H9 (cell line): ENCODE data around the gene CTIF. TPM values are rescaled to one million over a fixed set of nuclear protein-coding genes. Genes with fewer than 3 reads are reported as not detected.

Experiments used
- DNase-seq: peaks from one replicate; pipeline ENCODE4 v3.0.0-alpha.2; 2017
- H2AFZ ChIP-seq: one replicate; pipeline ENCODE4 v1.6.1; 2013; ENCODE audit warnings: mild to moderate bottlenecking, low read length, control low read depth, moderate library complexity
- H2AK5ac ChIP-seq: 2 replicates; pipeline ENCODE4 v1.6.1; 2013; ENCODE audit warnings: low read length, control low read depth, mixed read lengths; ENCODE audit not compliant: insufficient read length
- H2BK120ac ChIP-seq: one replicate; pipeline ENCODE4 v1.6.1; 2013; ENCODE audit warnings: low read depth, mild to moderate bottlenecking, low read length, control low read depth, inconsistent platforms; ENCODE audit not compliant: poor library complexity, severe bottlenecking
- H2BK12ac ChIP-seq: 2 replicates; pipeline ENCODE4 v1.6.1; 2013; ENCODE audit warnings: low read length, control low read depth, mixed read lengths, low read depth; ENCODE audit not compliant: insufficient read length
- H2BK15ac ChIP-seq: 2 replicates; pipeline ENCODE4 v1.6.1; 2013; ENCODE audit warnings: low read depth, low read length, control low read depth
- H2BK20ac ChIP-seq: one replicate; pipeline ENCODE4 v1.6.1; 2013; ENCODE audit warnings: low read depth, mild to moderate bottlenecking, low read length, control low read depth, inconsistent platforms; ENCODE audit not compliant: poor library complexity, severe bottlenecking
- H2BK5ac ChIP-seq: 2 replicates; pipeline ENCODE4 v1.6.1; 2013; ENCODE audit warnings: low read length, control low read depth, mixed read lengths; ENCODE audit not compliant: insufficient read length
- H3K14ac ChIP-seq: 2 replicates; pipeline ENCODE4 v1.6.1; 2013; ENCODE audit warnings: low read length, control low read depth; ENCODE audit not compliant: insufficient read depth
- H3K18ac ChIP-seq: 2 replicates; pipeline ENCODE4 v1.6.1; 2013; ENCODE audit warnings: low read depth, mild to moderate bottlenecking, mixed read lengths, low read length, control low read depth; ENCODE audit not compliant: insufficient read length
- H3K23ac ChIP-seq: 2 replicates; pipeline ENCODE4 v1.6.1; 2013; ENCODE audit warnings: low read length, control low read depth, mixed read lengths, low read depth; ENCODE audit not compliant: insufficient read length
- H3K23me2 ChIP-seq: 2 replicates; pipeline ENCODE4 v1.6.1; 2013; ENCODE audit warnings: low read depth, mild to moderate bottlenecking, mixed read lengths, low read length, control low read depth; ENCODE audit not compliant: insufficient read length, poor library complexity, severe bottlenecking
- H3K27ac ChIP-seq: 2 replicates; pipeline ENCODE4 v1.5.1; 2013; ENCODE audit warnings: low read length, control low read depth, mixed read lengths, low read depth; ENCODE audit not compliant: insufficient read length
- H3K27me3 ChIP-seq: 2 replicates; pipeline ENCODE4 v1.6.1; 2013; ENCODE audit warnings: low read length, control low read depth, inconsistent platforms; ENCODE audit not compliant: insufficient read depth
- H3K4ac ChIP-seq: 2 replicates; pipeline ENCODE4 v1.6.1; 2013; ENCODE audit warnings: low read depth, mild to moderate bottlenecking, control low read depth, inconsistent platforms, low read length, moderate library complexity
- H3K4me1 ChIP-seq: 2 replicates; pipeline ENCODE4 v1.6.1; 2013; ENCODE audit warnings: low read length, control low read depth, inconsistent platforms; ENCODE audit not compliant: insufficient read depth
- H3K4me2 ChIP-seq: 2 replicates; pipeline ENCODE4 v1.6.1; 2013; ENCODE audit warnings: low read length, control low read depth, mixed read lengths; ENCODE audit not compliant: insufficient read length, insufficient read depth
- H3K56ac ChIP-seq: 2 replicates; pipeline ENCODE4 v1.6.1; 2013; ENCODE audit warnings: low read depth, mild to moderate bottlenecking, mixed read lengths, low read length, control low read depth; ENCODE audit not compliant: insufficient read length
- H3K79me1 ChIP-seq: 2 replicates; pipeline ENCODE4 v1.6.1; 2013; ENCODE audit warnings: low read depth, mild to moderate bottlenecking, moderate library complexity, low read length, control low read depth, inconsistent platforms; ENCODE audit not compliant: insufficient read depth, poor library complexity, severe bottlenecking
- H3K79me2 ChIP-seq: 2 replicates; pipeline ENCODE4 v1.6.1; 2013; ENCODE audit warnings: low read length, control low read depth, inconsistent platforms; ENCODE audit not compliant: insufficient read depth
- H3K9ac ChIP-seq: 2 replicates; pipeline ENCODE4 v1.6.1; 2013; ENCODE audit warnings: low read length, control low read depth, mixed read lengths; ENCODE audit not compliant: insufficient read length; ENCODE audit errors: extremely low read depth
- H3K9me3 ChIP-seq: one replicate; pipeline ENCODE4 v1.6.1; 2013; ENCODE audit warnings: low read depth, low read length, inconsistent platforms; ENCODE audit not compliant: control insufficient read depth
- H3T11ph ChIP-seq: one replicate; pipeline ENCODE4 v1.6.1; 2013; ENCODE audit warnings: mild to moderate bottlenecking, low read length, control low read depth, inconsistent platforms
- H4K20me1 ChIP-seq: one replicate; pipeline ENCODE4 v1.6.1; 2013; ENCODE audit not compliant: control insufficient read depth, insufficient read length, insufficient read depth
- H4K5ac ChIP-seq: 2 replicates; pipeline ENCODE4 v1.6.1; 2013; ENCODE audit warnings: low read depth, mild to moderate bottlenecking, mixed read lengths, low read length, control low read depth; ENCODE audit not compliant: insufficient read length
- H4K8ac ChIP-seq: replicated peaks from 2 replicates; pipeline ENCODE4 v1.6.1; 2013; ENCODE audit warnings: low read length, control low read depth, mixed read lengths, low read depth; ENCODE audit not compliant: insufficient read length
- H4K91ac ChIP-seq: 2 replicates; pipeline ENCODE4 v1.6.1; 2013; ENCODE audit warnings: low read depth, mild to moderate bottlenecking, moderate library complexity, mixed read lengths, low read length, control low read depth; ENCODE audit not compliant: insufficient read length
- H3K27ac Mint-ChIP-seq, 3 experiments: 2 replicates in 2 of 3; 3 replicates in 1 of 3; pipeline ENCODE4 v1.8.0; 2020 to 2021; ENCODE audit warnings: mixed read lengths in 3 of 3, mild to moderate bottlenecking in 1 of 3, moderate library complexity in 1 of 3
- H3K27me3 Mint-ChIP-seq: 2 replicates; pipeline ENCODE4 v1.8.0; 2021; ENCODE audit warnings: low read depth, mild to moderate bottlenecking, moderate library complexity, mixed read lengths
- H3K36me3 Mint-ChIP-seq, 3 experiments: 2 replicates in 2 of 3; 3 replicates in 1 of 3; pipeline ENCODE4 v1.8.0; 2020 to 2021; ENCODE audit warnings: low read depth in 3 of 3, mixed read lengths in 3 of 3; ENCODE audit not compliant: insufficient read depth in 1 of 3
- H3K4me1 Mint-ChIP-seq, 2 experiments: 2 replicates each; pipeline ENCODE4 v1.8.0; 2020; ENCODE audit warnings: mixed read lengths in 2 of 2
- H3K4me3 Mint-ChIP-seq, 2 experiments: 2 replicates in 1 of 2; 3 replicates in 1 of 2; pipeline ENCODE4 v1.8.0; 2020 to 2021; ENCODE audit warnings: mild to moderate bottlenecking in 2 of 2, mixed read lengths in 2 of 2, moderate library complexity in 1 of 2
- H3K9me3 Mint-ChIP-seq, 2 experiments: 2 replicates in 1 of 2; 3 replicates in 1 of 2; pipeline ENCODE4 v1.8.0; 2020; ENCODE audit warnings: mild to moderate bottlenecking in 2 of 2, mixed read lengths in 2 of 2, moderate library complexity in 1 of 2
- CTCF ChIP-seq: fragments of 200-600 bp; sonication (generic); conservative IDR thresholded peaks from 3 replicates; pipeline ENCODE4 v1.8.0; 2021; ENCODE audit warnings: antibody characterized with exemption, mild to moderate bottlenecking
- WGBS: extraction: QIAGEN DNeasy Blood & Tissue Kit; methylation state at CpG from one replicate; pipeline ENCODE4 v1.1.7; 2013; ENCODE audit warnings: missing lambda C conversion rate, low lambda C conversion rate, mixed read lengths; ENCODE audit not compliant: insufficient read length; ENCODE audit errors: extremely low coverage; 5-methylcytosine and 5-hydroxymethylcytosine counted together
- total RNA-seq: library from RNA; stranded (reverse); gene quantifications from 2 replicates; pipeline ENCODE4 v1.2.1, GENCODE V29; 2021

The CTIF gene
- total RNA-seq, 1 experiment from 2014 or later, result 15.8 TPM

- TF ChIP-seq CTCF, result no peak
- H3K56ac ChIP-seq, result no peak overlapping the region
- no peak overlapping the region for H3K4me2 ChIP-seq
- no peak overlapping the region for H4K91ac ChIP-seq
- no peak overlapping the region for H3K27ac ChIP-seq
- no peak overlapping the region for H3K18ac ChIP-seq
- H2BK120ac ChIP-seq, result no peak overlapping the region
- H2BK5ac ChIP-seq, result no peak overlapping the region
- H3K79me2 ChIP-seq, result no peaks in the 10 kb centered on the region
- no peaks in the 10 kb centered on the region for H3K23me2 ChIP-seq
- peaks cover 3% of the 10 kb centered on the region; the same call in 1 of the 2 replicates for H3K4me1 ChIP-seq
- H3K4me1 Mint-ChIP-seq, result peaks cover 8 to 17% of the 10 kb centered on the region in 2 experiments
- H3K4ac ChIP-seq, result no peak overlapping the region
- no peaks in the 10 kb centered on the region for H3K27me3 ChIP-seq
- no peak overlapping the region for H2AK5ac ChIP-seq
- H4K8ac ChIP-seq, result no peak overlapping the region
- no peak overlapping the region for H3K9ac ChIP-seq
- H2BK12ac ChIP-seq, result no peak overlapping the region
- peaks cover 0 to 2% (median 0%) of the 10 kb centered on the region in 3 experiments; a peak in 2 of 7 replicates for H3K36me3 Mint-ChIP-seq
- H2BK15ac ChIP-seq, result no peak overlapping the region
- H3K23ac ChIP-seq, result no peak overlapping the region
- H3T11ph ChIP-seq, result no peak overlapping the region
- H2AFZ ChIP-seq, result no peak overlapping the region
- DNase-seq, result no peak
- no peak overlapping the region for H3K4me3 Mint-ChIP-seq
- H3K9me3 Mint-ChIP-seq, result no peaks in the 10 kb centered on the region
- no peak overlapping the region for H2BK20ac ChIP-seq
- no peaks in the 10 kb centered on the region for H3K27me3 Mint-ChIP-seq
- no peak overlapping the region; the same call in 1 of the 2 replicates for H3K14ac ChIP-seq
- H4K5ac ChIP-seq, result no peak overlapping the region
- no peaks in the 10 kb centered on the region for H4K20me1 ChIP-seq
- peak overlapping the region in 1 of 3 experiments; percentile 55; a peak in 1 of 7 replicates for H3K27ac Mint-ChIP-seq
- H3K9me3 ChIP-seq, result no peaks in the 10 kb centered on the region
- WGBS, result no CpG with 5 or more reads among the region's 8 CpGs
- H3K79me1 ChIP-seq, result no peaks in the 10 kb centered on the region
Measured at GRCh38 chr18:48770243-48770642, 231.4 kb downstream of the CTIF start.
